ENCODE results near the gene OTOP3.

OTOP3 gene

DNA sequence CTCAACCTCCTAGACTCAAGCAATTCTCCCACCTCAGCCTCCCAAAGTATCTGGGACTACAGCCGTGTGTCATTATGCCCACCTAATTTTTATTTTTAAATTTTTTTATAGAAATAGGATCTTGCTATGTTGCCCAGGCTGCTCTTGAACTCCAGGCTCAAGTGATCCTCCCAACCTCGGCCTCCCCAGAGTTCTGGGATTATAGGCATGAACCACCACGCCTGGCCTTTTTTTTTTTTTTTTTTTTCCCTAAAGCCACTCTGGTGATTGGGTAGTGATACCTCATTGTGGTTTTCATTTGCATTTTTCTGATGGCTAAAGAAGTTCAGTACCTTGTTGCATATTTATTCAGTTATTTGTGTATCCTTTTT, 50.5 kb downstream of the OTOP3 start:
- no peak for DNase-seq (ENCODE audit: low read depth, low spot score)

DNA sequence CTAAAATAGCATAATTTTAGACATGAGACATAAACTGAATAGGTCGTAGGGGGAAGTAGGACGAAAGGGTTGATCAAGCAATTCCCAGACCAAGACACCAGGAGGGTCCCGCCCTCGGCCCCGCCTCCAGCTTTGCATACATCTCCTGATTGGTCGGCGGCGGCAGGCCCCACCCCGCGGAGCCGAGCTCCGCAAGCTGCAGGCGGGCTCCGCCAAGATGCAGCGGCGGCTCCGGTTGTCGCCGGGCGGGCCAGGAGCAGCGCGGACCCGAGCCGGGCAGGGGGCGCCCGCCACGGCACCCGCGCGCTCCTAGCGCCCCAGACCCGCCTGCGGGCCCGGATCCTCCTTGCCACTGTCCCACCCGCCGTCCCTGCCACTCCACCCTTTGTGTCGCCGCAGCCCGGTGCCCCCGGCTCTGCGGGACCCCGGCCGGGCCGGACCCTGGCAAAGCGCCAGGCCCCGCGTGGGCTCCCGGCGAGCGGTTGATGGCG, 51.8 kb downstream of the OTOP3 start, which contains the start of gene CDR2L:
Gene CDR2L (plus strand): TSS at position 215 of the 491 bp plus-strand sequence. CDS start 412 bp downstream, outside the sequence.
- peak; percentile 76 for DNase-seq (ENCODE audit: low read depth, low spot score)

DNA sequence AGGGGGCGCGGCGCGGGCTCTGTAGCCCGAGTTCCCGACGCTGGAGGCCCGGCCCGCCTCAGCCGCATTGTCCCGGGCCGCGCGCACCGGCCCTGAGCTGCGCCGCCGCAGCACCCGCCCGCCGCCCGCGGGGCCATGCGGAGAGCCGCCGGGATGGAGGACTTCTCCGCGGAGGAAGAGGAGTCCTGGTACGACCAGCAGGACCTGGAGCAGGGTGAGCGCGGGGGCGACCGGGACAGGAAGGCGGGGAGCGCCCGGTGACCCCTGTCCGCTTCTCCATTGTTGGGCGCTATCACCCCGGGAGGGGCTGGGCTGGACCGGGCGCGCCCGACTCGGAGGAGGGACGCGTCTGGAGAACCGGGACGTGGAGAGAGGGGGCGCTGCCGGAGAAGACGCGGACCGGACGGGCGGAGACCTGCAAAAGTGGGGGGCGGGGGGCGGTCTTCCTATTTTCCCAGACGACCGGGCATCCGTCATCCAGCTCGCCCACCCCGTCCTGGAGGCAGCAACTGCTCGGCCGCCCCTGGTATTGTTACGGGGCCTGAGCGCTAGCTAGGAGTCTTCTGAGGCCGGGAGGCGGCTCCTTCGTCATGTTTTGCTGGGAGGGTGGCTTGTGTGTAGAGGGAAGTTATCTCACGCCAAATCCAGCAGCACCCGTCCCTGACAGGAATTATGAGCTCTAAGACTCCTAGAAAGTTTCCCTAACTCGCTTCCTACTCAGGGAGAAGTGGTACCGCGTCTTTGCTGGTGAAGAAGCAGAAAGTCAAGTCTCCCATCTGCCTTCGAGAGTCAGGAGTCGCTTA, 52.4 kb downstream of the OTOP3 start:
- no peak for DNase-seq (ENCODE audit: low read depth, low spot score)

- DNase-seq (ENCODE audit: low read depth, low spot score) = no peak
Measured at GRCh38 chr17:74990581-74991105, 54.9 kb downstream of the OTOP3 start.

- DNase-seq (ENCODE audit: low read depth, low spot score) = no peak
Measured at GRCh38 chr17:74992223-74992622, 56.5 kb downstream of the OTOP3 start.

DNA sequence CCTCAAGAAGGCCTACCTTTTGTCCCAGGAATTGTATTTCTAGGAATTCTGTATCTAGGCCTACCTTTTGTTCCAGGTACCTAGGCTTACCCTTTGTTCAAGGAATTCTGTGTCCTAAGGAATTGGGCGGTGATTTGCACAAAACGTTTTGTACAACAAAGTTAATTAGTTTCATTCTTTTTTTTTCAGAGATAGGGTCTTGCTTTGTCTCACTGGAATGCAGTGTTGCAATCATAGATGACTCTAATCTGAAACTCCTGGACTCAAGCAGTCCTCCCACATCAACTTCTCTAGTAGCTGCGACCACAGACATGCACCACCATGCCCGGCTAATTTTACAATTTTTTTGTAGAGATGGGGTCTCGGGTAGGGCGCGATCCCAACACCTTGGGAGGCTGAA, 58.7 kb downstream of the OTOP3 start:
- DNase-seq (ENCODE audit: low read depth, low spot score) = no peak

- no peak for DNase-seq (ENCODE audit: low read depth, low spot score)
Measured at GRCh38 chr17:74995847-74996246, 60.1 kb downstream of the OTOP3 start.

GRCh38 chr17:74998783-74999182, 63.1 kb downstream of the OTOP3 start:
- DNase-seq (ENCODE audit: low read depth, low spot score) = no peak

DNA sequence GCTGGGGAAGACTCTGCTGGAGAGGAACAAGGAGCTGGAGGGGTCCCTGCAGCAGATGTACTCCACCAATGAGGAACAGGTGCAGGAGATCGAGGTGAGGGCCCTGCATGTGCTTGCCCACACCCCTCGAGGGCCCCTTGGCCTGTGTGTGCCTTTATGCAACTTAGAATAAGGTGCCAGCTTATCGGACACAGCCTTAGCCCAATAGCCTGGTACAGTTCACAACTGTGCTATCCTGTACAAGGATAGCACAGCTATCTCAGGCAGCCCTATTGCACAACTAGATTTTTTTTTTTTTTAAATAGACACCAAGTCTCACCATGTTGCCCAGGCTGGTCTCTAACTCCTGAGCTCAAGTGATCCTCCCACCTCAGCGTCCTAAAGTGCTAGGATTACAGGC, 63.8 kb downstream of the OTOP3 start:
- no peak for DNase-seq (ENCODE audit: low read depth, low spot score)
